Activated CD8-positive, alpha-beta memory T cell treated with anti-CD3 and anti-CD28 coated beads, Interleukin-2, amount 50 U/mL, for 4 hours (primary cell): ENCODE measurements around the gene HYCC1.

Experiments
- DNase-seq: peaks from one replicate; pipeline ENCODE4 v3.0.0-alpha.2; 2020

Gene HYCC1

DNA sequence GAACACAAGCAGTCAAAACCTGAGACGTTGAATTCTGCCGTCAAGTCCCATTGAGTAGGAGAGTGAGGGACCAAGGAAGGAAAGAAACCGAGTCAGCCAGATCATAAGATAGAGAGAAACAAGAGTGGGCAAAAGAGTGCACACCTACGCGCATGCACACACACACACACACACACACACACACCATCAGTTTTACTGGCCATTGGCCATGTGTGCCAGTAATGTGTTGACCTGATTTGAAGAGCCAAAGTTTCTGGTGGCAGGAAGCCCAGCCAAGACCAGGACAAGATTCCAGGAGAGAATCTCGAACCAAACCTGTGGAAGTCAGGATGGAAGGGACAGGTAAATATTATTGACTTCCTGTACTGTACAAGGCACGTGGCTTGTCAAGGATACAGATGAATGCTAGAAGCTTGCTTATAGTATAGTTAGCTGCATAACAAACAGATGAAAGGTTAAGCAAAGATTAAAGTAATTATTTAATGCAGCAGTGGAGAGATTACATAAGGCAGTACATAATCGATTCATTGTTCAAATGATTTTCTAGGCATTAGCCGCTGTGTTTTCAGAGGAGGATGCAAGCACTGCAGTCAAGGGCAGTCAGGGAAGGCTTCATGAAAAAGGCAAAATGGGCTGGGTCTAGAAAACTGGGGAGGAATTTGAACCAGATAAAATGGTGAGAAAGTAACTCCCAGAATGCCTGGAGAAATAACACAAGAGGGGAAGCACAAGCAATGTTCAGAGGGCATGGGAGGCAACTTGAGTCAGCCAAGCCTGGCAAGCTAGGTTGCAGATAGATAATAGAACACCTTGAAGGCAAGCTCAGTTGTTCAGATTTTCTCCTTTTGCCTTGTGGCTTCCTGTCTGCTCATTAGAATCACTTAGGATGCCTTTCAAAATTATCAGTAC is 2.7 kb upstream of the HYCC1 start:
- DNase-seq: no peak

DNA sequence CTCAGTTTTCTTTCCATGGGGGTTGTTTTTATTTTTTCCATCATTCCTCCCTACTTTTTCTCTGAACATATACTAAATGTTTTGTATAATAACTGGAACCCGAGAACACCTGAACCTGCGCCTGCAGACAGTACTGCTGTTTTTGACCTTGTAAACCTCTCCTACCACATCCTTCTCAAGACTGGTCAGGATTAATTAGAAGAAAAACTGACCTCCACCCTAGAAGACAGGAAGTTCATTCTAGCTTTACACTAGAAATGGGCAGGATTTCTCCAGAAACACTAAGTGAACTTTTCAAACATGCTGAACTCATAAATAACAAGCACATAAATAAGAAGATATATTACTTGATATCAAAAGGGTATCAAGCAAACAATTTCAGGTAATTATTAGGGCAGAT is 751 bp upstream of the HYCC1 start:
- DNase-seq: no peak

DNA sequence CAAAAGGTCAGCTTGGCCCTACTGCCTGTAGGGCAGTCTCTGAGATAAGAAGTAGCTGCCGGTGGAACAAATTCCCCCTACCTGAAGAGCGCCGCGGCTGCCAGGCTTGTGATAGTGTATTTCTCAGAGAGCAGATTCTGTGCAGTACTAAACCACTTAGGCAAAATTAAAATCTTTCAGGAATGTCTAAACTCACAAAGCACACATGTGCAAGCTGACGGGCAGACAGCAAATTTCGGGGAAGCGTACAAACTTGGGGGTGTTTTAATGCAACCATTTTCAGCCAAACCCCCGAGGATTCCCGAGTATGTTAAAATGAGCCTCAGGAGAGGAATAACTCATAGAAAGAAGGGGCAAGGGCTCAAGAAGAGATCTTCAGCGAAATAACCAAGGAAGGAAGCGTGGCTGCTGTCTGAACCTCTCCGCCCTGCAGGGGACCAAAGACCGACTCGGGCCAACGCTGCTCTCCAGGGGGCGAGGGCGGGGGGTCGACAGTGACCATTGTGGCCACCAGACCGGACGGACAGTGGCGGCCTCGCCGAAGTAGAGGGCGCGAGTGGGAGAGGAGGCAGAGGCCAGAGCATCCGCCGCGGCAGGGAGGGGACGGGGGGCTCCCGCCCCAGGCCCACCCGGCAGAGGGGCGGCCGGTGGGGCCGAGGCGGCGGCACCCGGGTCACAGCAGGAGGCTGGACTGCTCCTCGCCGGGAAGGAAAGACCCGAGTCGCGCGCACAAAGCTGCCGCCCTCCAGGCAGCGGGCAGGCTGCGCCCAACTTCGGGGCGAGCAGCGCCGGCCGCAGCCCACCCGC is 819 bp downstream of the HYCC1 start:
- DNase-seq: peak; percentile 24

DNA sequence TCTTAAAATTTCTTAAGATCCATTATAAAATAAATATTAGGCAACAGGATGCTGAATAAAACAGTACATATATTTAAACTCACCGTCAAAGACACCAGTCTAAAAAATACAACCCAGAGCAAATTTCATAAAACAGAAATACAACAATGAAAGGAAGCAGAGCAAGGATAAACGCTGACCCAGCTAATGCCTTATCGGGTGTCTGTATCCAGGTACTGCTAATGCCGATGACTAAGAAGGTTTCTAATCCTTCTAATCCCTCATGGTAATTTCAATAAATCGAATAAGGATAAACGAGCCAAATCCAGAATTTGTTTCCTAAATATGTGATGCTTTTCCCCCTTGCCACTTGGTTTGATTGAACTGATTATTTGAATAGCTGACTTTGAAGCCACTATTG is 1.7 kb downstream of the HYCC1 start:
- no peak for DNase-seq

DNA sequence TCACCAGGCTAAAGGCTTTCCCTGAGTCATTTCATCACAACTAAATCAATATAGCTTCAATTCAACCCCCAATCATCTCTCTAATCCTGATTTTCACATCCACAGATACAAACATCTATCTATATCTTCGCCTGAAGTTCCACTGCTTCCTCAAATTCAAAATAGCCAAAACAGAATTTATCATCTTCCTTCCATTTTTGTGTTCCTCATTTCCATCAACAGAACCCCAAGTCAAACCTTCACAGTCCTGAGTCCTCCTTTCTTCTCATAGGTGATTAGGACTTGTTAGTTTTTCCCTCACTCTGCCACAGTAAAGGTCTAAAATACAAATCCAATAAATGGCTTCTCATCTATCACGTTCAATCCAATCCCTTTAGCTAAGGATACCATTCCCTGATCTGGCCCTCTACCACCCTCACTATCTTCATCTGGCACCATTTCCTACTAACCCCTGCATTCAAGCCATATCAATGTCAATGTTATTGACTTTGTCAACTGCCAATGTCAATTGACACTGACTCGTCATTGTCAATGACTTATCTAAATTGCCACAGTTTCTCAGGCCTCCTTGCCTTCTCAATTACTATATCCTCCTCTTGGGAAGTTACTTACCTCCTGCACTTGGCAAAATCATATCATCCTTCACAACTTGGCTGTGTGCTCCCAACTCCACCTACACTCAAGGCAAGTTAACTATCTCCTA is 2.6 kb downstream of the HYCC1 start:
- DNase-seq: no peak

DNA sequence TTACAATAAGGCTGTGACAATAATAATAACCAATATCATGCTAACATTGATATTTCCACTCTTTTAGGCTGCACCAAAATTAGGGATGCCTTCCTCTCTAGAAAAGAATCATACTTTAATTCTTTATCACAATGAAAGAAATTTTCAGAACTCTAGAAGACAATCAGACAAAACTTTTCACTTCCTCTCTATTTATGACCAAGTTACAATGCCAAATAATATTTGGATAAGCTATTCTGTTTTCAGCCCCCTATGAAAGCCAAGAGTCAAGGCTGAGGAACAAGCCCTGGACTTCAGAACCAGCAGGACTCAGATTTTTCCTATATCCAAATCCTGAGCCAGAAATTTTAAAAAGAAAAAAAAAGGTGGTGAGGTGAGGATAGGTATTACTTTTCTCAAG is 4.6 kb downstream of the HYCC1 start:
- DNase-seq: no peak

DNA sequence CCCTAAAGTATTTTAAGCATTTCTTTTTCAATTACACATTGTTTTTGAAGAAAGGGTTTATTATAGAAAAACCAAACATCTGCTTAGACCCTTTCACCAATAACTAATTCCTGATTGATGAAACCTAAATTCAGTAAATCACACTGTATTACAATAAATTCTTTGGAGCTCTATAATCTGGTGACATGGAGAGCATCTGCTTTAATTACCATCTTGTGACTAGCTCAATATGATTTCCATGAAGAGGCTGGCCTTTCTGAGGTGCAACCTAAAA is 9.7 kb downstream of the HYCC1 start:
- DNase-seq: no peak

DNA sequence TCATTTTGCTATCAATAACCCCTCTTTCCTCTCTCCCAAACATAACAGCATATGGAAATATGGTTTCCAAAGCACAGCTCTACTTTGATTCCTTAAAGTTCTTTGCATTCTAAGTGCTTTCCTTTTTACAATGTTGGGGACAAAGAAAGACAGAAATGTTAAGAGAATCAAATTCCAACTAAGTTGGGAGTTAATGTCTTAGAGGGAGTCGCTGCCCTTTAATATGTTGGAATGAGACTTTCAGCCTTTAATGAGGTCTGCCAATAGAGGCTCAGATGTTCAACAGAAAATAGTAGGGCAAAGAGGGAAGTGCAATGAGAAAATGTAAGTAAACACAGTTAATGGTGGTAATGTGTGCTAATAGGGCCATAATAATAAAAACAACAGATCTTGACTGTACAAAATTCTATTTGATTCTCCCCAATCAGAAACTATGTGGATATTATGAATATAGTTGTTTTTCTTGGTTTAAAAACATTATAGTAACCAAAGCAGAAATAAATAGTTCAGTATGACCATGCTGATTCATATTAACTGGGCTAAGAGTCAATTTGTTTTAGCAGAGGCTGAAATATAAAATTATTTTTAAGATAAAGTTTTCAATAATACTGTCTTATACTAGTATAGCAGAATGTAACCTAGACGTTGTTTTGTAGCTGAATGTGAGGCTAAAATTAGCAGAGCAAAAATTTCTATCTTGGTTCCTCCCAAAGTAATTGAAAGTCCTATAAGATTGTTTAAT is 10.3 kb downstream of the HYCC1 start:
- no peak for DNase-seq

DNA sequence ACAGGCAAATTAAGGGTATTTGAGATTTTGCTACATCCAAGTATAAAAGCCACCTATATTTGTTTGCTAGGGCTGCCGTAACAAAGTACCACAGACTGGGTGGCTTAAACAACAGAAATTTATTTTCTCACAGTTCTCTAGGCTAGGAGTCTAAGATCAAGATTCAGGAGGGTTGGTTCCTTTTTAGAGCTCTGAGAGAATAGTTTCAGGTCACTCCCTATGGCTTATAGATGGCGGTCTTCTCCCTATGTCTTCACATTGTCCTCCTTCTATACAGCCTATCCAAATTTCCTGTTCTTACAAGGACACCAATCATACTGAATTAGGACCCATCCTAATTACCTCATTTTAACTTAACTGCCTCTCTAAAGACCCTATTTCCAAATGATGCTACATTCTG is 11.2 kb downstream of the HYCC1 start:
- DNase-seq: no peak

DNA sequence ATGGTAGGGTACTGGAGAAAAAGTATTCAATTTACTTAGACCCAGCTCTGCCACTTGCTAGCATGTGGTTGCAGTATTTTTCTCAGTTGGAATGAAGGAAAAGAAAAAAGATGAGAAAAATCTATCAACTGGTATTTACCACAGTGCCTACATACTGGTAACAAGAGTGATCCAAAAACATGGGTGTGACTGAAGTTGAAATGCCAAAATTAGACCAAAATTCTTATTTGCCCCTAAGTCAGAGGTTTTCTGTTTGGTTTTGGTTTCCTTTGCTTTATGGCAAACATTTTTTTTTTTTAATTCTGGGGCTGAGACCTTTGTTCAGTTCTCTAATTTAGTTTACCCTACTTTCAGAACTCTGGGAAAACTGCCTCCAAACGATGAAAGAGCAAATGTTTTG is 12.3 kb downstream of the HYCC1 start:
- no peak for DNase-seq

DNA sequence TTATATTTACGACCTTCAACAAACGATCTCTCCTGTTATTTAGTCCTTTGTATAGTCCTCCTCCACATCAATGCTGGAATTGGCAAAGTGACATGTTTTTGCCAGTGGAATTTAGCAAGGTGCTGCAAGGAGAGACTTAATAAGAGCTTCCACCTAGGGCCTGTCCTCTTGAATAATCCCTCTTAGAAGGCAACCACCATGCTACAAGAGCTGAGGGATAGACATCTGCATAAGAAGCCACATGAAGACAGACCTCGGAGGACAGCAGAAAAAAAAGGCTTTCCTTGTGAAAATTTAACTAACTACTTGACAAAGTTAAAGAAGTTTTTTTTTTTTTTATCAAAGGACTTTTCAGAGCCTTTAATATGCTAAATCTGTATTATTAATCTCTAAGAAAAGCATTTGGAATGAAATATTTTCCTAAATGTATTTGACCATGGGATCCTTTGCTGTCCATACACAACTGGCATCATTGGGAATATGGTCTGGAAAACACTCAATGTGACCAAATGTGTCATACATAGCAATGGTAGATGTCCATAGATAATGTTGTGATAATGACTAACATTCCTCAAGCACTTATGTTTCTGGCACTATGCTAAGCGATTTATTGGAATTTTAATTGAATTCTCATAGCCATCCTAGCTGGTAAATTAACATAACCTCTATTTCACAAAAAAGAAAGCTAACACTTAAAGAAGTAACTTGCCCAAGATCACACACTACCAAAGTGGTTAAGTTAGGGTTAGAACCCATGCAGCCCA is 13.2 kb downstream of the HYCC1 start:
- no peak for DNase-seq

DNA sequence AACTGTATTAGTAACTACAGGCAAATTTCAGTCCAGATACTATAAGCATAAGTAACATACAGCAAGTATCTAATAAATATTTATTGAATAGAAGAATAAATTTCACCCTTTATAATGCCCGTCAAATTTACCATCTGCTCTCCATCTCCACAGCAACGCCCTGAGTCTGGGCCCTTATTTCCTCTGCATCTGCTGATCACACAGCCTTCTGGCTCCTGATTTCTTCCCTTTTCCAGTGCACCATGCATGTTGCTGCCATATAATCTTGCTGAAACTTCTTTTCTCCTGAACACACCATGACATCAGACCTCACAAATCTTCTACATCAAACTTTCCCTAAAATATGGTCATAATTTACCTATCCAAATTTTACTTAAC is 15.4 kb downstream of the HYCC1 start:
- no peak for DNase-seq

DNA sequence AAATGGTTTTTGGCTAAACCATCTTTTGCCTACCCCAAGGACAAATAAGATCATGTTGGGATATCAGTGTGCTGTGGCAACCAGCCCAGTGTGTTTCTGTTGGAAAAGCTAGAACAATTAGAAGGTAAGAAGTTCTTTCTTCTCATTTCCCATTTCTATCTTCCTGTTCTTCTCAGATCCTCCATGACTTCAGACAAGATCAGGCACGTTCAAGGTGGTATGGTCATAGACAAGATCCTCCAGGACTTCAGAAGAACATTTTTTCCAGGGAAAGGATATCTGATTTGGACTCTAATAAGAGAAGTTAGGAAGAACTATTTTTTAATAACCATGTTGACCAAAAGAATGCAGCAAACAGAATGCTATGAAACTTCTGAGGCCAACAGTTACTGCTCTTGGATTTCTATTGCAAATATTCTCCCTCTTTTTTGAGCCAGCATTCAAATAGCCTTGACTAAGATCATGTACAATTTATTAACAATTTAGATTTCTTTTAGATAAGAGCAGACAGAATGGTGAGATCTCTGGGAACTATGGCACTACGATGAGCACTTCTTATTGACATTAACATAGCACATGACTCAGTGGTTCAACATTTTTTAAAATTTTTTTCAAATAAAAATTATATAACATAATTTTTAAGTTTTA is 15.9 kb downstream of the HYCC1 start:
- no peak for DNase-seq

DNA sequence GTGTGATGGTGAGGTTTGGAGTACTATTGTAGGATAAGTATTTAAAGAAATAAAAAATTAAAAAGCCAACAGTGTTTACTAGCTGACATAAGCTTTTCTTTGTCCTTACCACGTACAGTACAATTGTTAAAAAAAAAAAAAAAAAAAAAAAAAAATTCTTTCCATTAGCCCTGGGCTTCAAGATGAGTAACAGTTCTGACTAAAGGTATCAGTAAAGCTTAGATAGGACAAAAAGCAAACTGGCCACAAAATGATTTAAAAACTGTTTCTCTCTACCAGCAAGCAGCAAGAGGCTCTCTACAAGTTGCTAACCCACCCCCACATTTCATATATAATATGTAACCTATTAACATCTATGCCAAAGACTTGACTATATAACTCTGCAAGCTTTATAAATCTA is 17.5 kb downstream of the HYCC1 start:
- DNase-seq: no peak

DNA sequence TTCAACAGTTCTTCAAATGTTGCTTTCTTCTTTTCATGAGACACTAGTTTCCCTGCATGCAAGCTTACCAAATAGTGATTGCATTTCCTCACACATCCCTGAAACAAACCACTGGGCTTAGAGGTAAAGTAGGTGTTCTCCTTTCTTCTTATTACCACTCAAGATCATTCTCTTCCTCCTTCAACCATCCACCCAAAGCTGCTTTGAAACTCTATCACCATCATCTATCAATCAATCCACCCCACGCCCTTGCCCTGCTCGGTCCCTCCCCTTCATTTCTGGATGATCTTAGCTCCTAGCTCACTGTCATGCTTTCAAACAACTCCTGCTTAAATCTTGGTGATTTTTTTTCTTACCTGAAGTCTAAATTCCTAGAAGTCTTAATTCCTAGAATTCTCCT is 18.9 kb downstream of the HYCC1 start:
- DNase-seq: no peak

DNA sequence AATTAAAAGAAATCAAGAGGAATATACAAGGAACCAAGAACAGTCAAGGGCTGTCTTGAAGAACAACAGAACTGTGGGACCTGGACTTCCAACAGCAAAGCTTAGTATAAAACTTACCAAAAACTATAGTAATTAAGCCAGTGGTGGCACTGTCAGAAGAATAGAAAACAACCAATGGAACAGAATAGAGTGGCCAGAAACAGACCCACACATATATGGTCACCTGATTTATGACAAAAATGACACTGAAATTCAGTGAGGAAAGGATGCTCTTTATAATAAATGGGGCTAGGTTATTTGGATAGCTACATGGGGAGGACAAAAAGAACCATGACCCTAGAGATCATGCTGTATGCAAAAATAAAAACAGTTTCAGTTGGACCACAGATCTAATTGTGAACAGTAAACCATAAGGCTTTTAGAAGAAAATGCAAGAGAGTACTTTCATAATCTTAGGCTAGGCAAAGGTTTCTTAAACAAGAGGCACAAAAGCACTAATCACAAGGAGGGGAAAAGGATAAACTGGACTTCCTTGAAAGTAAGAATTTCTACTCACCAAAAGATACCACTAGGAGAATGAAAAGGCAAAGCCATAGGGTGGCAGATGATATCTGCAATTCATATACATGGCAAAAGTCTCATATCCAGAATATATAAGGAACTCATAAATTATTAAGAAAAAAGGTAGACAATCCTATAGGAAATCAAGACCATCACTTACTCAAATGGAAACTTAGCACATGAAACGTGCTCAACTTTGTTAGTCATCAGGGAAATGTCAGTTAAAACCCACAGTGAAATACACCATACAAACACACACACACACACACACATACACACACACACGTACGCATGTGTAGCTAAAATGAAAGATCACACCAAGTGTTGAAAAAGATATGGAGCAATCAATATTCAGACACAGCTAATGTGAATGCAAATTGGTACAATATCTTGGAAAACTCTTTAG is 20.8 kb downstream of the HYCC1 start:
- peak; percentile 16 for DNase-seq

DNA sequence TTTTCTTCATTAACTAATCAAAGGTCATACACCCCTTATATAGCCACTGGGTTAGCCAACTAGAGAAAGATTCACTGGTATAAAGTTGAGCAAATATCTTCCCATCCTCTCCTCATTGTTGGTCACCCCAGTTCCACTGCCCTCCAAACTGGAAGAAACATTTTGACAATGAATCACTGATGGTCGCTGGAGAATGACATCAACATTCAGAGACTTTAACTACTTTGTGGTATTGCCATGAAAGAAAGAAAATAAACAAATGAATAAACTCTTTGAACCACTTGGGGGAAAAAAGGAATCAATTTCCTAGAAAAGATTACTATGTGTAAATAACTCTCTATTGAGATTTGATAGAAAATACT is 23.4 kb downstream of the HYCC1 start:
- DNase-seq: no peak

DNA sequence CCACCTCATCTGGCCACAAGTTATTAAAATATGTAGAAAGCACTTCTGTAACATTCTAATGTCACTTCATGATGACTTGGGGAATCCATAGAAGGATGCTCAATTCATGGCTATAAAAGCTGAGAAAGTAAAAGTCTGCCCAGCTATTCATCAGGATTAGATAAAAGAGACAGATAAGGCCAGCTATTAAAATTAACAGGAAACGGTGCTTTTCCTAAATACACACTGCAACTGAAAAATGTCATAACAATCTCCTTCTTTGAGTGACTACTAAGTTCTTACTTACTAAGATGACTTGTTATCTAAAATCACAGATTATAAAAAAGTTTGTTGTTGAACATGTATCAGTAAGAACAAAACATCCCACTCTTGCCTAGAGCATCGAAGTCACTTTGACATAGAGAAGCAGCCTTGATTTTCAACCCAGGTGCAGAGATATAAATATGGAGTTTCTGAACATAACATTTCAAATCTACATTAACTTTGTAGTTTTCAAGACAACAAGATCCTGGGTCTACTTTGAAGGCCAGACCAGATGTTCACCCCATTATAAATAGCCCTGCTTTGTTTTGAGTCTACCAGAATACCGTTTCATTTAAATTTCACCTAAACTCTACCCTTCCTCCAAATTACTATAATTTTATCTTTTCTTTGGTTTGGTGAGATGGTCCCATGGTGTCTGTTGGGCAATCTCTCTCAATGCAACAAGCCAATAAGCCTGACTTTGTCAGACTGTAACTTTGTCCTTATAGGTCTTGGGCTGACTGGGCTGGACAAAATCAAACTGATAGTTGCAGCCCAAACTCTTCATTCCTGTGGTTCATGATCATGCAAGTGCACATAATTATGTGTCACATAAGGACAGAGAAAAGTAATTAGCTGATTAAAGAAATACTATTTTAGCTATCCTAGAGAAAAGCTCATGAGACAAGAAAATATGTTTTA is 24.0 kb downstream of the HYCC1 start:
- DNase-seq: no peak

DNA sequence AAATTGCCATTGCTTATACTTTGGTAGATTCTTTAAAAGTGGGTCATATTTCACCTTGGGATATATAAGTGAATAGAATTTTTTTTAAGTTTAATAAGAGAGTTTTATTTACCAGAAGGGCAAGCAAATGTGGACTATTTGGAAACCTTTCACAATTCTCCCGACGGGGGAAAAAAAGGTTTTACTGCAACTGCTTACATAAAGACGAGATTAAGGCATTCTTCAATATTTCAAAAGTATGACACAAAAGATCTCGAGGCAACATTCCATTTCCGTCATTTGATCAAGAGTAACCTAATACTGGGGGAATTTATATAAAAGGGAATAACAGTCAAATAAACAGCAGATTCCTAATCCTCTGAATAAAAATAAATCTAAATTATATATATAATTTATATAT is 28.5 kb downstream of the HYCC1 start:
- DNase-seq: no peak
